HG03469 (cell line): ENCODE data around the gene THYN1.
A peak's percentile ranks its signal among the peaks of the same experiment; 100 is the strongest.
"Not testable (repeated sequence)": the region's sequence is repeated elsewhere in the genome, so short reads cannot be mapped to it uniquely, and the experiment has no call there.

Experiments
- ATAC-seq: cut with Tn5 transposase; IDR thresholded peaks from one replicate; pipeline ENCODE4 v1.9.1; 2021; ENCODE audit warnings: mild to moderate bottlenecking, moderate library complexity, moderate number of reproducible peaks; ENCODE audit not compliant: unreplicated experiment

Gene THYN1

GRCh38 chr11:134253188-134253993 lies at the start of gene THYN1, which contains the start of gene ACAD8:
Gene THYN1 (minus strand): TSS chr11:134253352. CDS start chr11:134252882, 470 bp downstream.
Gene ACAD8 (plus strand): TSS chr11:134253568. CDS start chr11:134253601, 33 bp downstream.
- peak; percentile 99 for ATAC-seq

GRCh38 chr11:134294664-134295063 lies 41.5 kb upstream of the THYN1 start:
- no peak for ATAC-seq

DNA sequence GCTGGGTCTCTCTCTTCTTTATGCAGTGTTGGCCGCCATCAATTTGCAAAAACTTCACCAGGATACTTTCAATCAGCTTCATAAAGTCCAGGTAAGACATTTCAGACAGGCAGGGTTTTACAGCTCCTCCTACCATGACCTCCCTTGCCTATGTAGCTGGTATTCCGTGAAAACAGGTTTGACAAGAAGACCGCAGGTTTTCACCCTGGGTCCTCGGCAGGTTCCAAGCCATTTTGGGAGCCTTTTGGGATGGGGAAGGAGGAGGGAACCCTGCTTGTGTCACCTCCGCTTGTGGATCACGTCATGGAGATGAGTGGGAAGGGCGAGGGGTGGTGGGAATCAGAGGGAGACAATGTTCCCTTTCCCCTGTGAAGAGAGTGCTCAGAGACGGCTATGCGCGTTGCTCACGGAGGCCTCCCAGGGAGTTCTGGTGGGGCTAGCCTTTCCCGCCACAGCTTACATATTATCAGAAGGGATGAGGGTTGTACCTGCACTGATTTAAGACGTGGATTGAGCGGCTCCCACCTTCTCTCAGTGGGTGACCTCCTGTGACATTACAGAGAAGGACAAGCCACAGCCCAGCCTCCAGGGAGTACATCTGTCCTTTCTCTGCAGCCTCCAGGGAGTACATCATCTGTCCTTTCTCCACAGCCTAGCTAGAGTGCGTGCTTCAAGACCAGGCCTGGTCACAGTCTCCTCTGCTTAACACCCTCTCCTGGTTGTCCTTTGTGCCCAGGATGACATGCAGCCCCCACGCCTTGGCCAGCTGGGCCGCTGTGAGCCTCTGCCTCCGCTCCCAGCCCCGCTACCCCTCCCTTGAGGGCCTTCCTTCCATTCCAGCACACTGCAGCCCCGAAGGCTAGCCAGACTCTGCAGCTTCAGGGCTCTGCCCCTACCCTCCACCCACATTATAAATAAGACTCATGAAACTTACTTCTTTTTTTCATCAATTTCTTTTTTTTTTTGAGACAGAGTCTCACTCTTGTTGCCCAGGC lies 40.3 kb upstream of the THYN1 start:
- no peak for ATAC-seq

DNA sequence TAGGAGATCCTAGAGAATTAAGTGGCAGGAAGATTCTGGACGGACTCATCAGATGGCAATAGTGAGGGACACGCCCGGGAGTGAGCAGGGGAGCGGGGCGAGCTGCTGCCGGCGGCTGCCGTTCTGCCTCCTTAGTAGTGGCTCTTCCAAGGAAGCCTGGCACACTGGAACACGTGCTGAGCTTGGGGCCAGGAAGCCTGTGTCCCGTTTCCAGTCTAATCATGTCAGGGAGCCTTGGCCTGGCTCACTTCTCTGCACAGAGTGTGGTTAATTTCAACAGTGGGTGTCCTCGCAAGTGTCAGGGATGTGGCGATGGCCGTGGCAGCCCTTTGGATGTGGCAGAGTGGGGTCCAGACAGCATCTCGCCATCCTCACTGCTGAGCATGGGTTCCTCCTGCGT lies 39.5 kb upstream of the THYN1 start:
- no peak for ATAC-seq

DNA sequence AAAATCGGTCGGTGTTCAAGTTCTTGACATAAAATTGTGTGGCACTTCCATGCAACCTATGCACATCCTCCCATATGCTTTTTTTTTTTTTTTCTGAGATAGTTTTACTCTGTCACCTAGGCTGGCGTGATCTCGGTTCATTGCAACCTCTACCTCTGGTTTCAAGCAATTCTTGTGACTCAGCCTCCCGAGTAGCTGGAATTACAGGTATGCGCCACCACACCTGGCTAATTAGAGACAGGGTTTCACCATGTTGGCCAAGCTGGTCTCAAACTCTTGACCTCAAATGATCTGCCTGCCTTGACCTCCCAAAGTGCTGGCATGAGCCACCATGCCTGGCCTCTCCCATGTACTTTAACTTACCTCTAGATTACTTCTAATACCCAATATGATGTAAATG lies 38.0 kb upstream of the THYN1 start:
- no peak for ATAC-seq

- no peak for ATAC-seq
Observed at GRCh38 chr11:134290646-134291045, 37.5 kb upstream of the THYN1 start.

- no peak for ATAC-seq
Observed at GRCh38 chr11:134289789-134290188, 36.6 kb upstream of the THYN1 start.

DNA sequence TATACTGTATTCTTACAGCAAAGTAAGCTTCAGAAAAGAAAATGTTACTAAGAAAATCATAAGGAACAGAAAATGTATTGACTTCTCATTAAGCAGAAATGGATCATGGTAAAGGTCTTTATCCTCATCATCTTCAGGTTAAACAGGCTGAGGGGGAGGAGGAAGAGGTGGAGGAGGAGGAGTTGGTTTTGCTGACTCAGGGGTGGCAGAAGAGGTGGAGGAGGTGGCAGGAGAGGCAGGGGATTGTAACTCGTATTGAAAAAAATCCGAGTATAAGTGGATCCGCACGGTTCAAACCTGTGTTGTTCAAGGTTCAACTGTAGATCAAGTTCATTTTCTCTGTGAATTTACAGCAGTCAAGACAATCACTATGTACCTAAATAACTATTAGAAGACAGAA lies 36.0 kb upstream of the THYN1 start:
- ATAC-seq: no peak

GRCh38 chr11:134288486-134288885 lies 35.3 kb upstream of the THYN1 start:
- ATAC-seq: no peak

- no peak for ATAC-seq
Observed at GRCh38 chr11:134287561-134287960, 34.4 kb upstream of the THYN1 start.

GRCh38 chr11:134284349-134284748 lies 31.2 kb upstream of the THYN1 start:
- ATAC-seq: not testable (repeated sequence)

- no peak for ATAC-seq
Observed at GRCh38 chr11:134283461-134284230, 30.5 kb upstream of the THYN1 start.

DNA sequence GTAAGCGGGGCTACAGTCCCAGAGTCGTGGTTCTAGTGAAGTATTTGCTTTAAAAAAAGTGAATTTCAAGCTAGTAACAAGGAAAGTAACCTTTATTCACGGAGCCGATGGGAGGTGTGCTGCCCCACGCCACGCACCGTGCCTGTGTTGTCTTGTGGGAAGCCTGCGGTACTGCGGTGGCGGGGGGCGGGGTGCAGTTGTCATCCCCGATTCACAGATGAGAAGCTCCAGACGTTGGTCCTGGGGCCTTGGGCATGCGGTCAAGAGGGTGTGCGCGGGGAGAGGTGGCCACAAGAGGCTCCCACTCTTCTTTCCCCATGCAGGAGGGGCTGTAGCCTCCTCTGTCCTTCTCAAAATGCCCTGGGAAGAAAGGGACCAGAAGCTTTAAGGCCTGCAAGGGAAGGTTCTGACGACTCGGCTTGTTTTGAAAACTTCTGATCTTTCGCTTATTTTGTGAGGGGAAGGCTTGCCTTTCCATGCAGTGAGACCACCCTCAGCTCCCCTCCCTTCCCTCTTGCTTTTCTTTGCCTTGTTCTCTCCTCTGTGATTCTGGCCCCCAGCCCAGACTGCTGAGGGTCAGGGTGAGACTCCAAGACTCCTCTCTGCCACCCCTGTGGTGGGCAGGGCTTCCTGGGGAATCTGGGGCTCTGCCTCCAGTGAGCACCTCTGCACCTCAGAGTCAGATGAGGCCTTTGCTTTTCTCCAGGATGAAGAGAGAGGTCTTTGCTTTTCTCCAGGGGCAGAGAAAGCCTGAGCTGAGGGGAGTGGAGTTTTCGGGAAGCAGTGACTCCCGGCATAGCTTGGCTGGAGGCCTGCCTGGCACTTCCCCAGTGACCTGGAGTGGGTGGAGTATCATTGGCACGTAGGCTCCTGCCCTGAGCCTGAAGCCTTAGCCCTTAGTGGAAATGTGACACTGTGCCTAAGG lies 29.2 kb upstream of the THYN1 start:
- no peak for ATAC-seq

- not testable (repeated sequence) for ATAC-seq
Observed at GRCh38 chr11:134281635-134282034, 28.5 kb upstream of the THYN1 start.

DNA sequence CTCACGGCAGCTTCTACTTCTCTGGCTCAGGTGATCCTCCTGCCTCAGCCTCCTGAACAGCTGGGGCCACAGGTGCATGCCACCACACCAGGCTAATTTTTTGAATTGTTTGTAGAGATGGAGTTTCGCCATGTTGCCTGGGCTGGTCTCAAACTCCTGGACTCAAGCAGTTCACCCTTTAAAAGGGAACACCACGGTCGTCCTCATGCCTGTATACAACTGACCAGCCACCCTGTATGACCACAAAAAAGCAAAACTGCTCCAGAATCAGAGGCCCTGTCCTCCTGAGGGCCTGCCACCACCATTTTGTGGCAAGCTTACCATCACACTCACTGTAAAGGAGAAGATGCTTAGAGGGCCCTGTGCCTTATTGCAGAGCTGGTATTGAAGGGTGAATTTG lies 25.2 kb upstream of the THYN1 start:
- ATAC-seq: no peak

GRCh38 chr11:134277183-134278001 lies 24.2 kb upstream of the THYN1 start:
- ATAC-seq: no peak

DNA sequence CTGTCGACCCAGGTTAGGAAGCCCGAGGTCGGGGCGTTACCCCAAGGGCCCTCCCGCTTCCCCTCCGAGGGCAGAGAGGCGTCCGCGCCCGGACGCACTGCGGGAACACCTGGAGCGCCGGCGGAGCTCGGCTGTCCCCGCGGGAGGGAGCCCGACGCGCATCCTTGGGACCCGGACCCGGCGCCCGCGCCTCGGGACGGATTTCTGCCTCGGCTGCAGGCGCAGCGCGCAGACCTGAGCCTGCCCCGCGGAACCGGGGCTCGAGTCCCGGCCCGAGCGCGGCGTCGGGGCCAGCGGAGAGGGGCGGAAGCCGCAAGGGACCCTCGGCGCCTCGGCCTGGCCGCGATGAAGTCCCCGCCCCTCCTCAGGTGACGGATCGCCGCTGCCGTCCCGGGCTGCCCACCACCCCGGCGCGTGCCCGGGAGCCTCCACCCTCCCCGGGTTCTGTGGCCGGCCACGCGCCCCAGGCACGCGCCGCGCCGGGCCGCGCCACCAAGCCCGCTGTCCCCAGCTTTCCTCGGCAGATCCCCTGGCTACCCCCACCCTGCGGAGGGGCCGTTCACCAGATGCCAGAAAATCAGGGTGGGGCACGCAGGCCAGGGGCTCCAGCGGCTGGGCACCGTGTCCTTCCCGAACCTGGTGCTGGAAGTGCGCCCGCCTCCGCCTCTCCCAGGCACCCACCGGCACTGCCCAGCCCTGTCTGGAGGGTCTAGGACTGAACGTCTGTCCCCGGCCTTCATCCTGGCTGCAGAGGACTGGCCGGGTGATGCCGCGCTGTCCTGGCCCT lies 23.4 kb upstream of the THYN1 start:
- ATAC-seq: no peak
